Body of pancreas (tissue), 4 donors: ENCODE results near the gene ADGRG3.

Experiments
- CTCF ChIP-seq, 7 experiments: fragments of 450-650 bp in 4 of 7; fragments of 200-600 bp in 3 of 7; sonication (generic) in 3 of 7; IDR thresholded peaks; one replicate each; pipeline ENCODE4 v1.5.1; 2016 to 2019; ENCODE audit warnings: antibody characterized with exemption in 7 of 7
- POLR2A ChIP-seq, 3 donors: fragments of 450-650 bp; IDR thresholded peaks; one replicate each; pipeline ENCODE4 v1.6.1; 2016; ENCODE audit warnings: antibody characterized with exemption in 3 of 3, mild to moderate bottlenecking in 2 of 3

- TF ChIP-seq CTCF (IDR thresholded peaks at IDR 0.05) (no peak), POLR2A (IDR thresholded peaks at IDR 0.05) (peak; percentile 74 to 90 (median 85))
Measured at GRCh38 chr16:57619606-57620334, 48.3 kb upstream of the ADGRG3 start.
